HG02763 (cell line): ENCODE data around the gene ZNF331.

Experiments used
- ATAC-seq: cut with Tn5 transposase; IDR thresholded peaks from one replicate; pipeline ENCODE4 v1.9.1; 2021; ENCODE audit warnings: mild to moderate bottlenecking, moderate library complexity; ENCODE audit not compliant: unreplicated experiment

Gene ZNF331

GRCh38 chr19:53571339-53571738, 33.4 kb downstream of the ZNF331 start:
- ATAC-seq, result no peak

- ATAC-seq, result no peak
These were observed 39.2 kb downstream of the ZNF331 start for GRCh38 chr19:53576941-53577653.

- ATAC-seq, result no peak
These were observed 40.0 kb downstream of the ZNF331 start for GRCh38 chr19:53577968-53578367.

GRCh38 chr19:53579518-53579917, 41.6 kb downstream of the ZNF331 start:
- no peak for ATAC-seq

- ATAC-seq, result no peak
These were observed 43.2 kb downstream of the ZNF331 start for GRCh38 chr19:53580871-53581835.

GRCh38 chr19:53581871-53582279, 43.9 kb downstream of the ZNF331 start:
- no peak for ATAC-seq

GRCh38 chr19:53583181-53583580, 45.2 kb downstream of the ZNF331 start:
- ATAC-seq, result no peak

GRCh38 chr19:53586277-53586691, 48.3 kb downstream of the ZNF331 start:
- ATAC-seq, result no peak

- no peak for ATAC-seq
These were observed 57.0 kb downstream of the ZNF331 start for GRCh38 chr19:53594811-53595509.

- no peak for ATAC-seq
These were observed 57.5 kb downstream of the ZNF331 start for GRCh38 chr19:53595510-53595867.

GRCh38 chr19:53596056-53596455, 58.1 kb downstream of the ZNF331 start:
- no peak for ATAC-seq

- ATAC-seq, result no peak
These were observed 59.1 kb downstream of the ZNF331 start for GRCh38 chr19:53597023-53597422.

- no peak for ATAC-seq
These were observed 60.4 kb downstream of the ZNF331 start for GRCh38 chr19:53598361-53598760.

- no peak for ATAC-seq
These were observed 62.3 kb downstream of the ZNF331 start for GRCh38 chr19:53600217-53600616.

- ATAC-seq, result no peak
These were observed 68.1 kb downstream of the ZNF331 start for GRCh38 chr19:53606031-53606430.

- no peak for ATAC-seq
These were observed 70.4 kb downstream of the ZNF331 start for GRCh38 chr19:53608381-53608780.

GRCh38 chr19:53612762-53613526, 75.0 kb downstream of the ZNF331 start:
- no peak for ATAC-seq

GRCh38 chr19:53621885-53622740, 84.2 kb downstream of the ZNF331 start:
- no peak for ATAC-seq

GRCh38 chr19:53624771-53625545, 87.0 kb downstream of the ZNF331 start:
- ATAC-seq, result no peak
